Mesenchymal stem cell (in vitro differentiated cells and primary cell): Measurements from ENCODE around the gene SCN8A.

Experiments used
- DNase-seq: peaks from one replicate; pipeline ENCODE4 v3.0.0-alpha.2; 2013
- H2AFZ ChIP-seq: one replicate; pipeline ENCODE4 v1.6.1; 2013; ENCODE audit warnings: low read depth, mild to moderate bottlenecking, control low read depth, inconsistent platforms, low read length, moderate library complexity
- H2AK5ac ChIP-seq: 2 replicates; pipeline ENCODE4 v1.6.1; 2013; ENCODE audit warnings: low read length, moderate library complexity, mild to moderate bottlenecking, inconsistent platforms; ENCODE audit not compliant: severe bottlenecking
- H2BK120ac ChIP-seq: one replicate; pipeline ENCODE4 v1.6.1; 2013; ENCODE audit warnings: low read depth, mild to moderate bottlenecking, inconsistent platforms, low read length, moderate library complexity
- H2BK12ac ChIP-seq, 2 experiments: one replicate each; pipeline ENCODE4 v1.6.1; 2013; ENCODE audit warnings: inconsistent platforms in 2 of 2, low read length in 2 of 2, mild to moderate bottlenecking in 2 of 2, moderate library complexity in 2 of 2, control low read depth in 1 of 2
- H2BK15ac ChIP-seq: one replicate; pipeline ENCODE4 v1.6.1; 2013; ENCODE audit warnings: mild to moderate bottlenecking, low read depth, inconsistent platforms; ENCODE audit not compliant: poor library complexity, severe bottlenecking
- H2BK5ac ChIP-seq: 2 replicates; pipeline ENCODE4 v1.6.1; 2013; ENCODE audit warnings: low read depth, mild to moderate bottlenecking, low read length, control low read depth, inconsistent platforms; ENCODE audit not compliant: poor library complexity, severe bottlenecking
- H3K14ac ChIP-seq, 2 experiments: one replicate each; pipeline ENCODE4 v1.6.1; 2013; ENCODE audit warnings: inconsistent platforms in 2 of 2, low read length in 2 of 2, control low read depth in 1 of 2, mild to moderate bottlenecking in 1 of 2, moderate library complexity in 1 of 2
- H3K18ac ChIP-seq, 2 experiments: one replicate each; pipeline ENCODE4 v1.6.1; 2013; ENCODE audit warnings: inconsistent platforms in 2 of 2, low read length in 2 of 2, control low read depth in 1 of 2, low read depth in 1 of 2, mild to moderate bottlenecking in 1 of 2
- H3K23ac ChIP-seq, 2 experiments: one replicate each; pipeline ENCODE4 v1.6.1; 2013; ENCODE audit warnings: inconsistent platforms in 2 of 2, low read length in 2 of 2, mild to moderate bottlenecking in 2 of 2, moderate library complexity in 2 of 2, control low read depth in 1 of 2
- H3K27ac ChIP-seq: 2 replicates; pipeline ENCODE4 v1.5.1; 2013; ENCODE audit warnings: mild to moderate bottlenecking, moderate library complexity, low read length, control low read depth, inconsistent platforms; ENCODE audit not compliant: poor library complexity, severe bottlenecking
- H3K27me3 ChIP-seq, 2 experiments: 2 replicates each; pipeline versions ENCODE4 v1.6.1 to v1.7.0; 2013; ENCODE audit warnings: low read length in 2 of 2, mild to moderate bottlenecking in 2 of 2, moderate library complexity in 2 of 2, control low read depth in 1 of 2, inconsistent platforms in 1 of 2; ENCODE audit not compliant: control insufficient read depth in 1 of 2, insufficient read depth in 1 of 2
- H3K36me3 ChIP-seq, 2 experiments: 2 replicates each; pipeline versions ENCODE4 v1.6.1 to v1.7.0; 2013; ENCODE audit warnings: low read length in 2 of 2, control low read depth in 1 of 2, inconsistent platforms in 1 of 2, low read depth in 1 of 2, mild to moderate bottlenecking in 1 of 2; ENCODE audit not compliant: insufficient read depth in 2 of 2, control insufficient read depth in 1 of 2
- H3K4ac ChIP-seq, 2 experiments: one replicate each; pipeline ENCODE4 v1.6.1; 2013; ENCODE audit warnings: inconsistent platforms in 2 of 2, low read length in 2 of 2, mild to moderate bottlenecking in 2 of 2, moderate library complexity in 2 of 2, control low read depth in 1 of 2, low read depth in 1 of 2
- H3K4me1 ChIP-seq: 2 replicates; pipeline ENCODE4 v1.6.1; 2013; ENCODE audit warnings: low read depth, low read length, control low read depth; ENCODE audit not compliant: control insufficient read depth, insufficient read depth
- H3K4me2 ChIP-seq: 2 replicates; pipeline ENCODE4 v1.6.1; 2013; ENCODE audit warnings: low read length, mild to moderate bottlenecking, inconsistent platforms; ENCODE audit not compliant: poor library complexity, severe bottlenecking
- H3K4me3 ChIP-seq, 2 experiments: 2 replicates each; pipeline versions ENCODE4 v1.5.1 to v1.7.0; 2013; ENCODE audit warnings: low read length in 2 of 2, mild to moderate bottlenecking in 2 of 2, control low read depth in 1 of 2, low read depth in 1 of 2; ENCODE audit not compliant: insufficient read depth in 1 of 2
- H3K79me1 ChIP-seq: replicated peaks from 2 replicates; pipeline ENCODE4 v1.6.1; 2013; ENCODE audit warnings: mild to moderate bottlenecking, control low read depth, low read length, inconsistent platforms; ENCODE audit not compliant: poor library complexity, severe bottlenecking
- H3K9ac ChIP-seq: 2 replicates; pipeline ENCODE4 v1.7.0; 2013; ENCODE audit warnings: mild to moderate bottlenecking, low read length, moderate library complexity
- H3K9me3 ChIP-seq: 2 replicates; pipeline ENCODE4 v1.7.0; 2013; ENCODE audit warnings: mild to moderate bottlenecking, low read length; ENCODE audit not compliant: control insufficient read depth
- H4K8ac ChIP-seq: one replicate; pipeline ENCODE4 v1.6.1; 2013; ENCODE audit warnings: inconsistent platforms, mild to moderate bottlenecking, low read length, moderate library complexity
- H4K91ac ChIP-seq: one replicate; pipeline ENCODE4 v1.6.1; 2013; ENCODE audit warnings: mild to moderate bottlenecking, low read length, inconsistent platforms
- WGBS: methylation state at CpG from one replicate; pipeline ENCODE4 v1.1.7; 2013; ENCODE audit warnings: mixed read lengths; 5-methylcytosine and 5-hydroxymethylcytosine counted together

Gene SCN8A

DNA sequence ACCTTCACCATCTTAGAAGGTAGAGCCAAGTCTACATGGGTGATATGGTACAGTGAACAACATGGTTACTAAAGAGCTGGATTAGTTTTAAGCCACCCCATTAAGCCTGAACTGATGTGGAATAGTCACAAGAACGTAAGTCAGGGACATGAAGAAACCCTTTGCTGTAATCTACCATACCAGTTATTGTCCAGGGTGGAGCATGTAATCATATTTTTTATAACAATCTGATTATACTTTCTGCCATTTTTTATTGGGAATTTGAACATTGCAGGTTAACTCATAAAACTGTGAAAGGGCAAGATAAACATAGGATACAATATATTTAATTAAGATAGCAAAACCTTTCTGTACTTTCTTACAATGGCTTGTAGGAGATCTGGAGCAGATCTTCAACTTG lies 153.9 kb downstream of the SCN8A start:
- H3K9ac ChIP-seq = no peak overlapping the region
- H3K23ac ChIP-seq = no peak overlapping the region
- H3K9me3 ChIP-seq = peaks cover 2% of the 10 kb centered on the region
- H4K91ac ChIP-seq = no peak overlapping the region
- H3K27me3 ChIP-seq = peaks cover 0 to 4% of the 10 kb centered on the region in 2 experiments
- H3K4me3 ChIP-seq = no peak overlapping the region
- H2BK15ac ChIP-seq = no peak overlapping the region
- no peak overlapping the region for H3K4ac ChIP-seq
- H2AK5ac ChIP-seq = no peak overlapping the region
- no peak overlapping the region for H3K18ac ChIP-seq
- no peaks in the 10 kb centered on the region for H3K79me1 ChIP-seq
- H2AFZ ChIP-seq = no peak overlapping the region
- no peak overlapping the region for H3K4me2 ChIP-seq
- no peak overlapping the region for H4K8ac ChIP-seq
- H3K4me1 ChIP-seq = no peaks in the 10 kb centered on the region
- no peak overlapping the region for H3K27ac ChIP-seq
- no peak overlapping the region for H2BK5ac ChIP-seq
- H2BK12ac ChIP-seq = no peak overlapping the region
- H2BK120ac ChIP-seq = no peak overlapping the region
- H3K36me3 ChIP-seq = peaks cover 0 to 76% of the 10 kb centered on the region in 2 experiments
- H3K14ac ChIP-seq = no peak overlapping the region
- DNase-seq = no peak
- no CpG with 5 or more reads among the region's 1 CpG for WGBS

GRCh38 chr12:51746416-51746815 lies 155.4 kb downstream of the SCN8A start:
- Histone ChIP-seq H3K36me3 (peaks cover 0 to 81% of the 10 kb centered on the region in 2 experiments), H3K4me1 (no peaks in the 10 kb centered on the region), H3K27me3 (peaks cover 0 to 7% of the 10 kb centered on the region in 2 experiments), H2BK12ac (no peak overlapping the region), H2AK5ac (no peak overlapping the region), H3K4me3 (no peak overlapping the region), H3K79me1 (no peaks in the 10 kb centered on the region), H2AFZ (no peak overlapping the region), H3K27ac (no peak overlapping the region), H3K23ac (no peak overlapping the region), H3K18ac (no peak overlapping the region), H3K9ac (no peak overlapping the region), H4K91ac (no peak overlapping the region), H2BK120ac (no peak overlapping the region), H4K8ac (no peak overlapping the region), H3K4me2 (no peak overlapping the region), H2BK15ac (no peak overlapping the region), H3K14ac (no peak overlapping the region), H3K9me3 (no peaks in the 10 kb centered on the region), H3K4ac (no peak overlapping the region), H2BK5ac (no peak overlapping the region)
- 96% methylated on average over 3 of the region's 4 CpGs for WGBS
- DNase-seq = no peak

- no peak overlapping the region for H3K27ac ChIP-seq
- H3K27me3 ChIP-seq = peaks cover 0 to 7% of the 10 kb centered on the region in 2 experiments
- H3K4me2 ChIP-seq = no peak overlapping the region
- 96% methylated on average over 2 of the region's 3 CpGs for WGBS
- H3K14ac ChIP-seq = no peak overlapping the region
- no peak overlapping the region for H2AK5ac ChIP-seq
- no peak overlapping the region for H3K9ac ChIP-seq
- H2AFZ ChIP-seq = no peak overlapping the region
- no peak overlapping the region for H3K18ac ChIP-seq
- no peak overlapping the region for H4K8ac ChIP-seq
- H2BK120ac ChIP-seq = no peak overlapping the region
- H3K79me1 ChIP-seq = no peaks in the 10 kb centered on the region
- DNase-seq = no peak
- no peaks in the 10 kb centered on the region for H3K9me3 ChIP-seq
- no peak overlapping the region for H2BK15ac ChIP-seq
- peaks cover 0 to 87% of the 10 kb centered on the region in 2 experiments for H3K36me3 ChIP-seq
- no peak overlapping the region for H2BK5ac ChIP-seq
- H4K91ac ChIP-seq = no peak overlapping the region
- H3K23ac ChIP-seq = no peak overlapping the region
- no peak overlapping the region for H2BK12ac ChIP-seq
- H3K4me1 ChIP-seq = no peaks in the 10 kb centered on the region
- no peak overlapping the region for H3K4ac ChIP-seq
- H3K4me3 ChIP-seq = no peak overlapping the region
Observed at GRCh38 chr12:51748235-51748634, 157.2 kb downstream of the SCN8A start.

DNA sequence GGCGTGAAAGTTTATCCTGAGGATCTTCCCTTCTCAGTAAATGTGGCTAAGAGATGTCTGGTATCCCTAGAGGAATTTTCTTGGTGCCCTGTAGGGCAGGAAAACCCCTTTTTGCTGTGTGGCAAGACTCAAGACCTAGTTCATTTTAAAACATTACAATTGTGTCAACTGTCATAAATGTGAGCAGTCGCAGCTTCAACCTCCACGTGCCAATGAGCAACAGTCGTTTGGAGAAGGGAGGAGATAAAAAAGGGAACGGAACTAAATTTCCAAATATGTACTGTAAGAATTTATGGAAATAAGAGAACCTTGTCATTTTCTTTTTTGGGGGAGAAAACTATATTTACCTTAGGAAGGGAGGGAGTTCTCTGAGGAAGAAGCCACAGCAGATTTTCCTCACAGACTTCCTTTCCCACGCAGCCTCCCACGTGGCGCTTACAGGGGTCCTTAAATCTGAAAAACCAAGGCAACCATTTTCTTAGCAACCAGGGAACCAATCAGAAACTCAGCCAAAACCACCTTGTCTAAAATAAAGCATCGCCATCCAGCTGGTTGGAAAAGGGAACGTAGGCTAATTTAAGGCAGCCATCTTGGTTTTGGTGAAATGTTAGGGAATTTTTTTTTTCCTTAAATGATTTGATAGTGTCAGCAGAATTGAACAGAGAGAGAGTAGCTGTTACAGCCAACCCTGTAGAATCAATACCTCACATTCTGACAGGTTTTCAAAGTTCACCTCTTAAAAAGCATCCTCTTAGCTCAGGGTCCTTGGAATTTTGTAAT lies 158.4 kb downstream of the SCN8A start:
- Histone ChIP-seq H2BK12ac (no peak overlapping the region), H3K9ac (no peak overlapping the region), H3K27me3 (peaks cover 0 to 7% of the 10 kb centered on the region in 2 experiments), H3K36me3 (peaks cover 0 to 82% of the 10 kb centered on the region in 2 experiments), H3K14ac (no peak overlapping the region), H4K8ac (no peak overlapping the region), H3K4me3 (no peak overlapping the region), H3K79me1 (no peaks in the 10 kb centered on the region), H3K9me3 (no peaks in the 10 kb centered on the region), H2AK5ac (no peak overlapping the region), H3K4ac (no peak overlapping the region), H3K23ac (no peak overlapping the region), H3K18ac (no peak overlapping the region), H3K4me2 (no peak overlapping the region), H4K91ac (no peak overlapping the region), H2BK15ac (no peak overlapping the region), H3K27ac (no peak overlapping the region), H2BK120ac (no peak overlapping the region), H2BK5ac (no peak overlapping the region), H2AFZ (no peak overlapping the region), H3K4me1 (no peaks in the 10 kb centered on the region)
- no peak for DNase-seq
- 98% methylated on average over 7 of the region's 10 CpGs for WGBS
